Testis (tissue), 2 donors: ENCODE measurements around the gene SHANK2.

Experiments
- CTCF ChIP-seq, 3 experiments: fragments of 450-650 bp in 2 of 3; fragments of 200-600 bp in 1 of 3; sonication (generic) in 1 of 3; IDR thresholded peaks; one replicate each; pipeline ENCODE4 v1.5.1; 2016 to 2019; ENCODE audit warnings: antibody characterized with exemption in 3 of 3, mild to moderate bottlenecking in 2 of 3, moderate library complexity in 1 of 3
- POLR2A ChIP-seq: fragments of 450-650 bp; IDR thresholded peaks from one replicate; pipeline ENCODE4 v1.6.1; 2017; ENCODE audit warnings: antibody characterized with exemption, mild to moderate bottlenecking, moderate library complexity

GRCh38 chr11:71228961-71229360 lies 23.4 kb downstream of the SHANK2 start:
- no peak for TF ChIP-seq CTCF (IDR thresholded peaks at IDR 0.05)
- TF ChIP-seq POLR2A: no peak
